ENCODE measurements around the gene NOP9.

NOP9 gene

GRCh38 chr14:24332268-24332993 is 32.8 kb downstream of the NOP9 start:
- peaks cover 18% of the 10 kb centered on the region for H3K4me1 Mint-ChIP-seq
- H3K27me3 Mint-ChIP-seq (ENCODE audit: low read depth), result peaks cover 79% of the 10 kb centered on the region
- TF ChIP-seq, protein P1, sequence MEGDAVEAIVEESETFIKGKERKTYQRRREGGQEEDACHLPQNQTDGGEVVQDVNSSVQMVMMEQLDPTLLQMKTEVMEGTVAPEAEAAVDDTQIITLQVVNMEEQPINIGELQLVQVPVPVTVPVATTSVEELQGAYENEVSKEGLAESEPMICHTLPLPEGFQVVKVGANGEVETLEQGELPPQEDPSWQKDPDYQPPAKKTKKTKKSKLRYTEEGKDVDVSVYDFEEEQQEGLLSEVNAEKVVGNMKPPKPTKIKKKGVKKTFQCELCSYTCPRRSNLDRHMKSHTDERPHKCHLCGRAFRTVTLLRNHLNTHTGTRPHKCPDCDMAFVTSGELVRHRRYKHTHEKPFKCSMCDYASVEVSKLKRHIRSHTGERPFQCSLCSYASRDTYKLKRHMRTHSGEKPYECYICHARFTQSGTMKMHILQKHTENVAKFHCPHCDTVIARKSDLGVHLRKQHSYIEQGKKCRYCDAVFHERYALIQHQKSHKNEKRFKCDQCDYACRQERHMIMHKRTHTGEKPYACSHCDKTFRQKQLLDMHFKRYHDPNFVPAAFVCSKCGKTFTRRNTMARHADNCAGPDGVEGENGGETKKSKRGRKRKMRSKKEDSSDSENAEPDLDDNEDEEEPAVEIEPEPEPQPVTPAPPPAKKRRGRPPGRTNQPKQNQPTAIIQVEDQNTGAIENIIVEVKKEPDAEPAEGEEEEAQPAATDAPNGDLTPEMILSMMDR (IDR thresholded peaks at IDR 0.05; ENCODE audit: unreplicated experiment in 3 of 3), result peak; percentile 65 to 80 (median 75)
- H3K9me3 Mint-ChIP-seq, result no peaks in the 10 kb centered on the region
- H3K27ac Mint-ChIP-seq, result no peak overlapping the region
- H3K4me3 Mint-ChIP-seq, result peak overlapping the region; percentile 74 to 81 (median 79)
- H3K36me3 Mint-ChIP-seq (ENCODE audit: low read depth), result no peaks in the 10 kb centered on the region

GRCh38 chr14:24334431-24335291 is 35.0 kb downstream of the NOP9 start, which contains the start of gene ADCY4:
TSS of gene ADCY4 (minus strand) at chr14:24335071. CDS start at chr14:24334652, 419 bp downstream.
- TF ChIP-seq, protein P1 (IDR thresholded peaks at IDR 0.05; ENCODE audit: unreplicated experiment in 3 of 3), result no peak
- Mint-ChIP-seq H3K27me3 (ENCODE audit: low read depth) (peaks cover 99% of the 10 kb centered on the region), H3K9me3 (no peaks in the 10 kb centered on the region), H3K4me1 (peaks cover 18% of the 10 kb centered on the region), H3K27ac (peak within 1 kb of the TSS in 1 of 3 experiments; percentile 61), H3K4me3 (peak within 1 kb of the TSS; percentile 73 to 82 (median 80)), H3K36me3 (ENCODE audit: low read depth) (no peaks in the 10 kb centered on the region)

DNA sequence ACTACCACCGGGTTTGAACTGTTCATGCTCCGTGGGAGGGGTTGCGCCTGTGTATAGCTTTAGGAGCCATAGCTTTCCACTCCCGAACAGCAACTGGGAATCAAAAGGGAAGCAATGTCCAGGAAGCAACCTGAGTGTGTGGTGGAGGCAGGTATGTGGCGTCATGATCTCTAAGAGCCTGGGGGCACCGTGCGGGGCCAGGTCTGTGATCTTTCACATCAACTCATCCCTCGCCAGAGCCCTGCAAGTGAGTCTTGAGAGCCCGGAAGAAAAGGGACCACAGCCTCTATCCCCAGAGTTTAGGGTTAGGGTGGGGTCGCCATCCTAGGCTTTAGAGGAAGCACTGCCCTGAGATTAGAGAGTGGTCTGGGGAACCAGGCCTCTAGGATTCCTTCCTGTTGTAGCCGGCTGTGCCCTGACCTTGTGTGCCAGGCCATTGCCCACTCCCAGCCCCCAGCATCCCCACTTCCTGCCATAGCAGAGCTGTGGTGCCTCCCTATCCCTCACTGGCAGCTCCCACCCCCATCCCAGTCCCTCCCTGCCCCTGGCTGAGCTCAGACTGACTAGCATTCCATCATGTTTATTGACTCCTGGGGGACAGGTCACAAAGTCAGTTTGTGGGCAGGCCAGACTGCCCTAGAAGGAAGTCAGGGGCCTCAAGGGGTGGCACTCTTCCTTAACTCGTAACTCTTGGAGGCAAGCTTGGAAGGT is 36.0 kb downstream of the NOP9 start:
- peak overlapping the region; percentile 46 to 78 (median 73) for H3K4me3 Mint-ChIP-seq
- H3K27me3 Mint-ChIP-seq (ENCODE audit: low read depth), result peaks cover 100% of the 10 kb centered on the region
- H3K36me3 Mint-ChIP-seq (ENCODE audit: low read depth), result no peaks in the 10 kb centered on the region
- peak overlapping the region in 1 of 3 experiments; percentile 61 for H3K27ac Mint-ChIP-seq
- peaks cover 18% of the 10 kb centered on the region for H3K4me1 Mint-ChIP-seq
- H3K9me3 Mint-ChIP-seq, result no peaks in the 10 kb centered on the region
- TF ChIP-seq, protein P1 (IDR thresholded peaks at IDR 0.05; ENCODE audit: unreplicated experiment in 3 of 3), result no peak

DNA sequence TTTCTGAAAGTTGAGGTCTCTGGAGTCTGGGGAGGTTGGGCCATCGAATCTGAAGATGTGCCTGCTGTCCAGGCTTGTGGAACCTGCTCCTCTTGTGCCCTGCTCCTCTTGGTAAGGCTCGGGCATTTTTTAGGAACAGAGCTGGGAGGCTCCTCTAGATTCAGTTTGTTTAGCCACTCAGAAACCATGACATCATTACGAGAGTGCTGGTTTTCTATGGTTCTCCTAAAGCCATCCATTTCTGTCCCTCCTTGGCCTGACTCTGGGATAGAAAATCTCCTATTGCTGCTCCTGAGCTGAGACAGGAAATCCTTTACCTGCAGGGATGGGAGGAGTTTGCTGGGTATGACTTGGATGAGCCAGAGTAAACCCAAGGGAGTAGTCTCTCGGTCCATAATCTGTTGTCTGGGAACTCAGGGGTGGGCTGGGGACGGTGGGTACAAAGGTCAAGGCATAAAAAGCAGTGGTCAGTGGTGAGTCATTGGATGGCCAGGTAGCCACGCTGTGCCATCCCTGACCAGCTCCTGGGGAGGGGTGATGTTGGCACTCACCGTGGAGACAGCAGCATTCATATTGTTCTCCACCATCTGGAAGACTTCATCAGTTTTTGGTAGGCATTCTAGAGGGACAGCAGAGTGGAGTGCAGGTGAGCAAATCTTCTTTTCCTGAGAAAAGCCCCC is 37.6 kb downstream of the NOP9 start:
- H3K27ac Mint-ChIP-seq, result no peak overlapping the region
- H3K27me3 Mint-ChIP-seq (ENCODE audit: low read depth), result peaks cover 97% of the 10 kb centered on the region
- TF ChIP-seq, protein P1 (IDR thresholded peaks at IDR 0.05; ENCODE audit: unreplicated experiment in 3 of 3), result no peak
- no peaks in the 10 kb centered on the region for H3K9me3 Mint-ChIP-seq
- peaks cover 13% of the 10 kb centered on the region for H3K4me1 Mint-ChIP-seq
- no peaks in the 10 kb centered on the region for H3K36me3 Mint-ChIP-seq (ENCODE audit: low read depth)
- no peak overlapping the region for H3K4me3 Mint-ChIP-seq

- Mint-ChIP-seq H3K36me3 (ENCODE audit: low read depth) (no peaks in the 10 kb centered on the region), H3K27me3 (ENCODE audit: low read depth) (peaks cover 96% of the 10 kb centered on the region), H3K9me3 (no peaks in the 10 kb centered on the region), H3K4me1 (peaks cover 12% of the 10 kb centered on the region), H3K4me3 (peak overlapping the region; percentile 6 to 40 (median 8)), H3K27ac (no peak overlapping the region)
- TF ChIP-seq, protein P1 (IDR thresholded peaks at IDR 0.05; ENCODE audit: unreplicated experiment in 3 of 3), result no peak
Measured at GRCh38 chr14:24337824-24338175, 38.1 kb downstream of the NOP9 start.
